Uterus (tissue), 2 donors: ENCODE measurements around the gene PEPD.

Experiments
- CTCF ChIP-seq, 4 experiments: fragments of 200-600 bp in 2 of 4; fragments of 450-650 bp in 2 of 4; sonication (generic) in 2 of 4; IDR thresholded peaks; one replicate each; pipeline ENCODE4 v1.5.1; 2016 to 2019; ENCODE audit warnings: antibody characterized with exemption in 4 of 4, mild to moderate bottlenecking in 2 of 4, moderate library complexity in 1 of 4
- POLR2A ChIP-seq, 2 donors: fragments of 450-650 bp; IDR thresholded peaks; one replicate each; pipeline ENCODE4 v1.6.1; 2016; ENCODE audit warnings: antibody characterized with exemption in 2 of 2, mild to moderate bottlenecking in 1 of 2, moderate library complexity in 1 of 2

GRCh38 chr19:33393286-33394005 is 128.1 kb downstream of the PEPD start:
- TF ChIP-seq CTCF (IDR thresholded peaks at IDR 0.05): no peak
- no peak for TF ChIP-seq POLR2A (IDR thresholded peaks at IDR 0.05)
